Kidney (tissue), 14 donors: ENCODE measurements around the gene BBLN. TPM values are rescaled to one million over a fixed set of nuclear protein-coding genes. Genes with fewer than 3 reads are reported as not detected.

Experiments
- DNase-seq, 5 donors: peaks; one replicate each; pipeline ENCODE4 v3.0.0-alpha.2; 2013 to 2020
- FAIRE-seq: peaks from 2 replicates; lab custom pipeline; 2012; peaks lifted over from hg19 to GRCh38; lab: Jason Lieb, UNC
- H3K27ac ChIP-seq, 2 donors: one replicate each; pipeline ENCODE4 v1.7.0; 2013; ENCODE audit warnings: low read depth in 2 of 2, low read length in 2 of 2, inconsistent platforms in 1 of 2
- H3K27me3 ChIP-seq: one replicate; pipeline ENCODE4 v1.7.1; 2013; ENCODE audit warnings: low read length, inconsistent platforms; ENCODE audit not compliant: control insufficient read depth, insufficient read depth
- H3K36me3 ChIP-seq, 3 donors: one replicate each; pipeline versions ENCODE4 v1.7.0 to v1.7.1; 2013; ENCODE audit warnings: low read length in 3 of 3, control low read depth in 1 of 3, inconsistent platforms in 1 of 3; ENCODE audit not compliant: insufficient read depth in 3 of 3, control insufficient read depth in 2 of 3
- H3K4me1 ChIP-seq, 3 donors: one replicate each; pipeline versions ENCODE4 v1.7.0 to v1.7.1; 2013; ENCODE audit warnings: low read length in 3 of 3, inconsistent platforms in 1 of 3, low read depth in 1 of 3; ENCODE audit not compliant: control insufficient read depth in 2 of 3, insufficient read depth in 2 of 3
- H3K4me3 ChIP-seq, 3 donors: one replicate each; pipeline versions ENCODE4 v1.7.0 to v1.8.1; 2013; ENCODE audit warnings: low read length in 3 of 3, control low read depth in 1 of 3, inconsistent platforms in 1 of 3
- H3K9ac ChIP-seq, 3 donors: one replicate each; pipeline versions ENCODE4 v1.7.0 to v1.7.1; 2013; ENCODE audit warnings: low read length in 3 of 3, control low read depth in 1 of 3, inconsistent platforms in 1 of 3
- H3K9me3 ChIP-seq, 3 donors: one replicate each; pipeline versions ENCODE4 v1.7.0 to v1.7.1; 2013; ENCODE audit warnings: low read length in 3 of 3, control low read depth in 1 of 3, inconsistent platforms in 1 of 3; ENCODE audit not compliant: control insufficient read depth in 2 of 3, insufficient read depth in 1 of 3
- intact Hi-C: fragments of 100-400 bp; cut with DNase I; formaldehyde crosslinking; loops from one replicate; pipeline ENCODE4 v1.11.1; 2022
- polyA plus RNA-seq: library from polyadenylated mRNA; stranded (reverse); fragments of 350-450 nt; fragmentation: Illumina TruSeq; extraction: RNeasy Lipid Tissue Mini Kit (QIAGEN cat#74804); gene quantifications from one replicate; pipeline ENCODE4 v1.2.3, GENCODE V29; 2014; ENCODE audit warnings: low read depth, low replicate concordance; ENCODE audit not compliant: insufficient read depth
- total RNA-seq: library from RNA; stranded (reverse); fragmentation: NEBNext Ultra II Directional; extraction: Animal tissue kit (Norgen Biotek cat#: 25700); gene quantifications from one replicate; pipeline ENCODE4 v1.2.1, GENCODE V29; 2021
- TF ChIP-seq, protein P1 (sequence below): IDR thresholded peaks from 3 replicates; pipeline ENCODE4 v1.5.1; 2012; ENCODE audit warnings: mild to moderate bottlenecking, moderate library complexity, borderline replicate concordance; ENCODE audit not compliant: insufficient read depth; ENCODE audit errors: extremely low read depth
- donor health status: control.
- donor health status: control.
- donor health status: control.
- donor health status: control.
- donor health status: control.
- donor health status: DM: yes; HTN: yes; CAD: no.
- donor health status: Normal renal cell carcinoma (clear cell type).

Gene BBLN
- total and polyA plus RNA-seq, 2 donors from 2014 or later: 55.6 to 192 TPM

DNA sequence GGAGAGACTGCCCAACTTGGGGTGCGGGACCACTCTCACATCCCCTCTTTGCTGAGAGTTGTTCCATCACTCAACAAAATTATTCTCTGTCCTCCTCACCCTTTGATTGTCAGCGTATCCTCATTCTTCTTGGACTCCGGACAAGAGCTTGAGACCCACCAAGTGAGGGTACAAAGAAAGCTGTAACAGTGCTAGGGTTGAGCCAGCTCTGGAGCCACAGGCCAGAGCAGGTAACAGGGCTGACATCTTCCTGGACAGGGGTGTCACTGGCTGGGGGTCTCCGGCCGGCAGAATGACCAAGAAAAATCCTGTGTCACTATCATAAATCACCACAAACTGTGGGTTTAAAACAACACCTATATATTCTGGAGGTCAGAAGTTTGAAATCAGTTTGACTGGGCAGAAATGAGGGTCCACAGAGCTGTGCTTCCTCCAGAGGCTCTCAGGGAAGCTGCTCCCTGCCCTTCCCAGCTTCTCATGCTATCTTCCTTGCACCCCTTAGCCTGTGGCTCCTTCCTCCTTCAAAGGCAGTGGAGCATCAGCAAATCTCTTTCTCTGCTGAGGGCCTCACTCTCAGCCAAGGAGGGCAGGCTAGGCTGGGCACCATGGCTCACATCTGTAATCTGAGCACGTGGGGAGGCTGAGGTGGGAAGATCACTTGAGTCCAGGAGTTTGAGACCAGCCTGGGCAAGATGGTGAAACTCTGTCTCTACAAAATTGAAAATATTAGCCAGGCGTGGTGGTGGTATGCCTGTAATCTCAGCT, 4.1 kb upstream of the BBLN start:
- Histone ChIP-seq H3K4me3 (no peak overlapping the region), H3K9ac (no peak overlapping the region), H3K27me3 (no peaks in the 10 kb centered on the region), H3K9me3 (no peaks in the 10 kb centered on the region), H3K36me3 (no peaks in the 10 kb centered on the region), H3K4me1 (peaks cover 0 to 5% (median 0%) of the 10 kb centered on the region in 3 donors), H3K27ac (no peak overlapping the region)
- FAIRE-seq: no peak
- peak in 1 of 5 donors; percentile 24 for DNase-seq
- TF ChIP-seq, protein P1, sequence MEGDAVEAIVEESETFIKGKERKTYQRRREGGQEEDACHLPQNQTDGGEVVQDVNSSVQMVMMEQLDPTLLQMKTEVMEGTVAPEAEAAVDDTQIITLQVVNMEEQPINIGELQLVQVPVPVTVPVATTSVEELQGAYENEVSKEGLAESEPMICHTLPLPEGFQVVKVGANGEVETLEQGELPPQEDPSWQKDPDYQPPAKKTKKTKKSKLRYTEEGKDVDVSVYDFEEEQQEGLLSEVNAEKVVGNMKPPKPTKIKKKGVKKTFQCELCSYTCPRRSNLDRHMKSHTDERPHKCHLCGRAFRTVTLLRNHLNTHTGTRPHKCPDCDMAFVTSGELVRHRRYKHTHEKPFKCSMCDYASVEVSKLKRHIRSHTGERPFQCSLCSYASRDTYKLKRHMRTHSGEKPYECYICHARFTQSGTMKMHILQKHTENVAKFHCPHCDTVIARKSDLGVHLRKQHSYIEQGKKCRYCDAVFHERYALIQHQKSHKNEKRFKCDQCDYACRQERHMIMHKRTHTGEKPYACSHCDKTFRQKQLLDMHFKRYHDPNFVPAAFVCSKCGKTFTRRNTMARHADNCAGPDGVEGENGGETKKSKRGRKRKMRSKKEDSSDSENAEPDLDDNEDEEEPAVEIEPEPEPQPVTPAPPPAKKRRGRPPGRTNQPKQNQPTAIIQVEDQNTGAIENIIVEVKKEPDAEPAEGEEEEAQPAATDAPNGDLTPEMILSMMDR: no peak
- intact Hi-C loops: no loop called here

DNA sequence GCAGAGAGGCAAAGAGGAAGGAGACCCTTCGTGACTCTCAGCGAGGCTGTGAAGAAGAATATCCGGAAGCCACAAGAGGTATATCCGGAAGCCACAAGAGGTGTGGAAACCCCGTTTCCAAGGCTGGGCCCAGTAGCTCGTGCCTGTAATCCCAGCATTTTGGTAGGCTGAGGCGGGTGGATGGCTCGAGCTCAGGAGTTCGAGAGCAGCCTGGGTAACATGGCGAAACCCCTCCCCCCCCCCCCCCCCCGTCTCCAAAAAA, 612 bp upstream of the BBLN start:
- FAIRE-seq (no peak), DNase-seq (no peak)
- TF ChIP-seq, protein P1: no peak
- H3K4me1 ChIP-seq: peaks cover 0 to 9% (median 0%) of the 10 kb centered on the region in 3 donors
- H3K9me3 ChIP-seq: no peaks in the 10 kb centered on the region
- intact Hi-C loops: no loop called here
- peak overlapping the region in 1 of 3 donors; percentile 65 for H3K9ac ChIP-seq
- peak overlapping the region; percentile 57 to 71 (median 67) for H3K4me3 ChIP-seq
- H3K27ac ChIP-seq: no peak overlapping the region
- peaks cover 0 to 6% (median 3%) of the 10 kb centered on the region in 3 donors for H3K36me3 ChIP-seq
- no peaks in the 10 kb centered on the region for H3K27me3 ChIP-seq

DNA sequence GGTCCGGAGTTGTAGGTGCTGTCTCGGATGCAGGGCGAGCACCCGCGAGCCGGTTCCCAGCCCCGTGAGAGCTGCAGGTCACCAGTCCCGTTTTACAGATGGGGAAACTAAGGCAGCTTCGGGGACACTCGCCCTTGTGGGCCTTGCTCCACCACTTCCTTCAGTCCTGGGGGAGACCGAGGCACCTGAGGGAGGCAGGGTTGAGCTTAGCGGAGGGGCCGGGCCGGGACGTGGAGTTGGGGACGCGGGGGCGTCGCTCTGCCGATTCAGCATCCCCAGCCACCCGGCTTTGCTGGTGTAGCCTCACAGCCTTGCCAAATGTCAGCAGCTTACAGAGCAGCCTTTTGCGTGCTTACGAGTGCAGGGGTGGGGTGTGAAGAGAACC, 530 bp downstream of the BBLN start:
- Histone ChIP-seq H3K9me3 (no peaks in the 10 kb centered on the region), H3K27ac (no peak overlapping the region), H3K27me3 (no peaks in the 10 kb centered on the region), H3K9ac (peak overlapping the region; percentile 36 to 51 (median 49)), H3K36me3 (peaks cover 0 to 8% (median 3%) of the 10 kb centered on the region in 3 donors), H3K4me3 (peak overlapping the region; percentile 68 to 88 (median 68)), H3K4me1 (peaks cover 0 to 9% (median 0%) of the 10 kb centered on the region in 3 donors)
- DNase-seq: peak in 1 of 5 donors; percentile 32
- TF ChIP-seq, protein P1: no peak
- intact Hi-C loops: no loop called here
- FAIRE-seq: no peak
